Endothelial cell of umbilical vein (primary cell): ENCODE results near the gene PHOX2A. TPM values are rescaled to one million over a fixed set of nuclear protein-coding genes. Genes with fewer than 3 reads are reported as not detected.

Experiments
- BruUV-seq: library from RNA; stranded (reverse); fragments of 400-500 nt; replicated peaks from 2 replicates; lab custom pipeline; 2021; lab: Mats Ljungman, UMichigan
- CTCF ChIA-PET: fragments of 300-600, 350-600 bp; sonication (Branson Sonifier 250); formaldehyde crosslinking; loops from one replicate; lab custom pipeline; 2021; ENCODE audit warnings: antibody characterized with exemption, inconsistent platforms; lab: Charles Lee
- POLR2A ChIA-PET: fragments of 300-600, 350-600 bp; sonication (Branson Sonifier 250); formaldehyde crosslinking; loops from one replicate; lab custom pipeline; 2021; ENCODE audit warnings: antibody characterized with exemption, inconsistent platforms; lab: Charles Lee
- DNase-seq: peaks from one replicate; pipeline ENCODE4 v3.0.0-alpha.2; 2011; ENCODE audit warnings: low read depth, low spot score
- FAIRE-seq: peaks from 2 replicates; lab custom pipeline; 2011; peaks lifted over from hg19 to GRCh38; lab: Jason Lieb, UNC
- H2AFZ ChIP-seq: 2 replicates; pipeline ENCODE4 v1.6.0; 2012; ENCODE audit warnings: low read depth, low read length, control low read depth, inconsistent platforms
- H3K27ac ChIP-seq: 2 replicates; pipeline ENCODE4 v1.5.1; 2011; ENCODE audit warnings: low read depth, mild to moderate bottlenecking, control low read depth, low read length, moderate library complexity; ENCODE audit not compliant: insufficient read depth
- H3K27me3 ChIP-seq, 2 experiments: 2 replicates each; pipeline versions ENCODE4 v1.6.0 to v1.6.1; 2011; ENCODE audit warnings: low read length in 2 of 2, mixed read lengths in 1 of 2; ENCODE audit not compliant: control insufficient read depth in 2 of 2, insufficient read depth in 2 of 2
- H3K36me3 ChIP-seq, 2 experiments: 2 replicates in 1 of 2; 3 replicates in 1 of 2; pipeline ENCODE4 v1.5.1; 2011; ENCODE audit warnings: low read length in 2 of 2, mild to moderate bottlenecking in 1 of 2, moderate library complexity in 1 of 2; ENCODE audit not compliant: control insufficient read depth in 2 of 2, insufficient read depth in 2 of 2; ENCODE audit errors: extremely low read depth in 1 of 2
- H3K4me1 ChIP-seq: 3 replicates; pipeline ENCODE4 v1.5.1; 2011; ENCODE audit warnings: mild to moderate bottlenecking, low read length; ENCODE audit not compliant: control insufficient read depth, insufficient read depth; ENCODE audit errors: extremely low read depth
- H3K4me2 ChIP-seq: 2 replicates; pipeline ENCODE4 v1.6.1; 2011; ENCODE audit warnings: low read length, control low read depth, mixed read lengths; ENCODE audit not compliant: insufficient read depth
- H3K4me3 ChIP-seq, 3 experiments: fragments of 200-600 bp in 1 of 3; sonication (generic), shearing (Covaris generic) in 1 of 3; replicated peaks in 1 of 3; 2 replicates each; pipeline ENCODE4 v1.5.1; 2011 to 2016; ENCODE audit warnings: control low read depth in 3 of 3, low read length in 3 of 3, mild to moderate bottlenecking in 2 of 3, inconsistent platforms in 1 of 3, low read depth in 1 of 3, moderate library complexity in 1 of 3; ENCODE audit not compliant: insufficient read depth in 1 of 3
- H3K79me2 ChIP-seq: 2 replicates; pipeline ENCODE4 v1.6.0; 2012; ENCODE audit warnings: low read length, inconsistent platforms; ENCODE audit not compliant: control insufficient read depth, insufficient read depth
- H3K9ac ChIP-seq: replicated peaks from 2 replicates; pipeline ENCODE3; 2011; ENCODE audit warnings: low read length, control low read depth; ENCODE audit not compliant: insufficient read depth; ENCODE audit errors: extremely low read depth
- H3K9me1 ChIP-seq: replicated peaks from 3 replicates; pipeline ENCODE4 v1.6.0; 2011; ENCODE audit warnings: mild to moderate bottlenecking, low read length; ENCODE audit not compliant: control insufficient read depth, insufficient read depth; ENCODE audit errors: extremely low read depth
- H3K9me3 ChIP-seq: replicated peaks from 2 replicates; pipeline ENCODE4 v1.5.1; 2012; ENCODE audit warnings: low read length, inconsistent platforms; ENCODE audit not compliant: control insufficient read depth, insufficient read depth
- H4K20me1 ChIP-seq: replicated peaks from 2 replicates; pipeline ENCODE3; 2011; ENCODE audit warnings: mild to moderate bottlenecking, low read length; ENCODE audit not compliant: control insufficient read depth, insufficient read depth; ENCODE audit errors: extremely low read depth
- CTCF ChIP-seq, 2 donors: IDR thresholded peaks; 1 replicate in 1 of 2; 2 replicates in 1 of 2; pipeline ENCODE4 v1.5.1; 2011; ENCODE audit warnings: low read length in 2 of 2, mild to moderate bottlenecking in 2 of 2, moderate library complexity in 2 of 2, control low read depth in 1 of 2, inconsistent platforms in 1 of 2, low read depth in 1 of 2; ENCODE audit not compliant: insufficient read depth in 1 of 2; ENCODE audit errors: extremely low read depth in 1 of 2
- EZH2 ChIP-seq: IDR thresholded peaks from 2 replicates; pipeline ENCODE4 v1.6.1; 2012; ENCODE audit warnings: borderline replicate concordance, low read depth, mild to moderate bottlenecking, moderate library complexity, low read length, inconsistent platforms; ENCODE audit not compliant: severe bottlenecking
- FOS ChIP-seq: IDR thresholded peaks from 2 replicates; pipeline ENCODE4 v1.6.1; 2011; ENCODE audit warnings: mild to moderate bottlenecking, low read length, moderate library complexity, borderline replicate concordance; ENCODE audit not compliant: insufficient read depth
- GATA2 ChIP-seq: IDR thresholded peaks from 2 replicates; pipeline ENCODE4 v1.7.0; 2011; ENCODE audit warnings: low read depth, mild to moderate bottlenecking, moderate library complexity, mixed read lengths, low read length; ENCODE audit not compliant: insufficient read length, insufficient read depth
- JUN ChIP-seq: IDR thresholded peaks from 2 replicates; pipeline ENCODE4 v1.6.1; 2011; ENCODE audit warnings: borderline replicate concordance, low read depth; ENCODE audit not compliant: insufficient read length, insufficient read depth
- MYC ChIP-seq: IDR thresholded peaks from one replicate; pipeline ENCODE4 v1.6.1; 2011; ENCODE audit warnings: mild to moderate bottlenecking, low read depth, low read length
- POLR2A ChIP-seq: IDR thresholded peaks from 2 replicates; pipeline ENCODE4 v1.6.1; 2012; ENCODE audit warnings: low read depth, mild to moderate bottlenecking, control low read depth, low read length
- POLR2AphosphoS5 ChIP-seq: IDR thresholded peaks from 2 replicates; pipeline ENCODE4 v1.6.1; 2012; ENCODE audit warnings: low read depth, mild to moderate bottlenecking, control low read depth, low read length, moderate library complexity; ENCODE audit not compliant: insufficient read depth
- dilution Hi-C: fragments of 300-500 bp; cut with MboI; formaldehyde crosslinking; loops from one replicate; pipeline ENCODE4 v1.15.0; 2019; ENCODE audit warnings: low sequenced_read_pairs; ENCODE audit not compliant: extremely low pct_ligation_motif_present
- intact Hi-C: fragments of 100-400 bp; cut with micrococcal nuclease; formaldehyde crosslinking; loops from one replicate; pipeline ENCODE4 v1.10.0; 2022
- polyA plus RNA-seq, 4 experiments: library from polyadenylated mRNA; depleted of rRNA in 3 of 4; stranded (reverse) in 3 of 4; unstranded in 1 of 4; fragments of >200 nt; gene quantifications; 2 replicates each; pipeline versions ENCODE4 v1.2.1 to v1.2.3, GENCODE V29; 2011 to 2012; ENCODE audit warnings: missing spikeins in 1 of 4
- total RNA-seq: library from RNA; stranded (reverse); gene quantifications from 2 replicates; pipeline ENCODE4 v1.2.3, GENCODE V29; 2021
- TF ChIP-seq, protein P1 (sequence below): IDR thresholded peaks from 2 replicates; pipeline ENCODE4 v1.6.1; 2011; ENCODE audit not compliant: insufficient read depth, insufficient read length

The PHOX2A gene
- total and polyA plus RNA-seq, 2 donors (not counting 3 experiments of a cell fraction or from before 2014, with no cell fraction given) = not detected

GRCh38 chr11:72189455-72190250 is 54.3 kb downstream of the PHOX2A start:
- H4K20me1 ChIP-seq = no peaks in the 10 kb centered on the region
- dilution Hi-C loops = no loop called here
- H3K4me2 ChIP-seq = no peak overlapping the region
- intact Hi-C loops = no loop called here
- ChIA-PET CTCF (interaction anchor here (1.3 to 1.6 kb wide), 3 partner anchors 8 to 164 kb away, joined by 4 to 5 read pairs (median 4); no protein-coding TSS in a partner anchor), POLR2A (no interaction called here)
- no peaks in the 10 kb centered on the region for H3K79me2 ChIP-seq
- TF ChIP-seq GATA2 (no peak), JUN (no peak), CTCF (IDR thresholded peaks at IDR 0.05; ENCODE audit: extremely low read depth in 1 of 2, insufficient read depth in 1 of 2, low read depth in 1 of 2, low read length in 2 of 2) (no peak), FOS (no peak), POLR2AphosphoS5 (no peak), POLR2A (no peak), EZH2 (no peak), MYC (no peak)
- TF ChIP-seq, protein P1, sequence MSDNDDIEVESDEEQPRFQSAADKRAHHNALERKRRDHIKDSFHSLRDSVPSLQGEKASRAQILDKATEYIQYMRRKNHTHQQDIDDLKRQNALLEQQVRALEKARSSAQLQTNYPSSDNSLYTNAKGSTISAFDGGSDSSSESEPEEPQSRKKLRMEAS = no peak
- H3K36me3 ChIP-seq = no peaks in the 10 kb centered on the region
- H3K4me3 ChIP-seq = no peak overlapping the region
- peaks cover 0 to 1% of the 10 kb centered on the region in 2 experiments for H3K27me3 ChIP-seq
- no TSS peak for BruUV-seq
- H3K9me3 ChIP-seq = no peaks in the 10 kb centered on the region
- no peak for DNase-seq
- no peak overlapping the region for H3K9ac ChIP-seq
- no peaks in the 10 kb centered on the region for H3K9me1 ChIP-seq
- H3K27ac ChIP-seq = no peak overlapping the region
- no peak overlapping the region for H2AFZ ChIP-seq
- no peaks in the 10 kb centered on the region for H3K4me1 ChIP-seq
- no peak for FAIRE-seq

Other genes starting within 250 kb of the PHOX2A start
- 12.9 and 13.0 TPM in 2 replicates for gene IL18BP, start 245.3 kb downstream of the PHOX2A start, total RNA-seq
- gene IL18BP, start 245.3 kb downstream of the PHOX2A start, polyA plus RNA-seq = 20.1 and 25.1 TPM in 2 replicates
- 164 and 168 TPM in 2 replicates for gene NUMA1, start 163.6 kb downstream of the PHOX2A start, total RNA-seq
- 120 and 121 TPM in 2 replicates for gene NUMA1, start 163.6 kb downstream of the PHOX2A start, polyA plus RNA-seq
- gene LRRC51, start 163.3 kb downstream of the PHOX2A start, total RNA-seq = 3.8 and 6.1 TPM in 2 replicates
- 3.5 and 4.4 TPM in 2 replicates for gene LRRC51, start 163.3 kb downstream of the PHOX2A start, polyA plus RNA-seq
- 91.1 and 95.1 TPM in 2 replicates for gene LAMTOR1, start 140.9 kb downstream of the PHOX2A start, total RNA-seq
- gene LAMTOR1, start 140.9 kb downstream of the PHOX2A start, polyA plus RNA-seq = 174 and 214 TPM in 2 replicates
- not detected in 2 replicates for gene TOMT, start 138.3 kb downstream of the PHOX2A start, total RNA-seq
- gene TOMT, start 138.3 kb downstream of the PHOX2A start, polyA plus RNA-seq = 0.08 TPM in 1 of 2 replicates, not detected in the other
- gene ANAPC15, start 131.5 kb downstream of the PHOX2A start, total RNA-seq = 67.0 and 72.4 TPM in 2 replicates
- 52.0 and 70.5 TPM in 2 replicates for gene ANAPC15, start 131.5 kb downstream of the PHOX2A start, polyA plus RNA-seq
- gene FOLR3, start 108.5 kb downstream of the PHOX2A start, total RNA-seq = not detected in 2 replicates
- not detected in 2 replicates for gene FOLR3, start 108.5 kb downstream of the PHOX2A start, polyA plus RNA-seq
- not detected in 2 replicates for gene FOLR1, start 52.0 kb downstream of the PHOX2A start, total RNA-seq
- gene FOLR1, start 52.0 kb downstream of the PHOX2A start, polyA plus RNA-seq = not detected in 2 replicates
- not detected in 2 replicates for gene FOLR2, start 27.4 kb downstream of the PHOX2A start, total RNA-seq
- gene FOLR2, start 27.4 kb downstream of the PHOX2A start, polyA plus RNA-seq = not detected in 2 replicates
- 184 and 211 TPM in 2 replicates for gene INPPL1, start 19.4 kb downstream of the PHOX2A start, total RNA-seq
- 125 and 153 TPM in 2 replicates for gene INPPL1, start 19.4 kb downstream of the PHOX2A start, polyA plus RNA-seq
- 31.5 and 32.6 TPM in 2 replicates for gene CLPB, start 190.4 kb upstream of the PHOX2A start, total RNA-seq
- gene CLPB, start 190.4 kb upstream of the PHOX2A start, polyA plus RNA-seq = 18.1 and 18.6 TPM in 2 replicates